Fibroblast of the aortic adventitia (primary cell): ENCODE results near the gene MDH2. TPM values are rescaled to one million over a fixed set of nuclear protein-coding genes. Genes with fewer than 3 reads are reported as not detected.
A peak's percentile ranks its signal among the peaks of the same experiment; 100 is the strongest.
"Not testable (repeated sequence)": the region's sequence is repeated elsewhere in the genome, so short reads cannot be mapped to it uniquely, and the experiment has no call there.

Source experiments
- DNase-seq: peaks from one replicate; pipeline ENCODE4 v3.0.0-alpha.2; 2010; ENCODE audit warnings: low read depth
- H3K4me3 ChIP-seq: 2 replicates; pipeline ENCODE4 v1.5.1; 2011; ENCODE audit warnings: low read depth, mild to moderate bottlenecking, control low read depth, low read length, moderate library complexity
- total RNA-seq: library from RNA; depleted of rRNA; stranded (reverse); fragments of >200 nt; gene quantifications from 2 replicates; pipeline ENCODE4 v1.2.3, GENCODE V29; 2012; ENCODE audit warnings: low replicate concordance
- TF ChIP-seq, protein P1 (sequence below): IDR thresholded peaks from 2 replicates; pipeline ENCODE4 v1.5.1; 2011; ENCODE audit warnings: mild to moderate bottlenecking, low read length, control low read depth, inconsistent platforms; ENCODE audit not compliant: insufficient read depth

MDH2 gene
- total RNA-seq, 1 donor = 43.8 TPM

DNA sequence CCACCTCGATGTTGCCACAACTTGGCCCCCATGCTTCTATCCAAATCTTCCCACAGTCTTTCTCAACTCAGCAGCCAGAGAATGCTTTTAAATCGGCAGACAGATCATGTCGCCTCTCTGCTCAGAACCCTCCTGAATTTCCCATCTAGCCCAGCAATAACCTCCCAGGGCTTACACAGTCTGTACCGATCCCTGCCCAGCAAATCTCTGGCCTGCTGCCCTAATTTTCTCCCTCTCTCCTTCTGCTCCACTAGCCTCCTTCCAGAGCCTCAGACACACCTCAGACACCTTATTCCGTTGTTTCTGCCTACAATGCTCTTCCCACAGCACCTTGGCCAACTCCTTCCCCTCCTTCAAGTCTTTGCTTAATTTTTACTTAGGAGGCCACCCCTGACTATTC is 32.3 kb downstream of the MDH2 start:
- no peak overlapping the region for H3K4me3 ChIP-seq
- TF ChIP-seq, protein P1, sequence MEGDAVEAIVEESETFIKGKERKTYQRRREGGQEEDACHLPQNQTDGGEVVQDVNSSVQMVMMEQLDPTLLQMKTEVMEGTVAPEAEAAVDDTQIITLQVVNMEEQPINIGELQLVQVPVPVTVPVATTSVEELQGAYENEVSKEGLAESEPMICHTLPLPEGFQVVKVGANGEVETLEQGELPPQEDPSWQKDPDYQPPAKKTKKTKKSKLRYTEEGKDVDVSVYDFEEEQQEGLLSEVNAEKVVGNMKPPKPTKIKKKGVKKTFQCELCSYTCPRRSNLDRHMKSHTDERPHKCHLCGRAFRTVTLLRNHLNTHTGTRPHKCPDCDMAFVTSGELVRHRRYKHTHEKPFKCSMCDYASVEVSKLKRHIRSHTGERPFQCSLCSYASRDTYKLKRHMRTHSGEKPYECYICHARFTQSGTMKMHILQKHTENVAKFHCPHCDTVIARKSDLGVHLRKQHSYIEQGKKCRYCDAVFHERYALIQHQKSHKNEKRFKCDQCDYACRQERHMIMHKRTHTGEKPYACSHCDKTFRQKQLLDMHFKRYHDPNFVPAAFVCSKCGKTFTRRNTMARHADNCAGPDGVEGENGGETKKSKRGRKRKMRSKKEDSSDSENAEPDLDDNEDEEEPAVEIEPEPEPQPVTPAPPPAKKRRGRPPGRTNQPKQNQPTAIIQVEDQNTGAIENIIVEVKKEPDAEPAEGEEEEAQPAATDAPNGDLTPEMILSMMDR = no peak
- no peak for DNase-seq

DNA sequence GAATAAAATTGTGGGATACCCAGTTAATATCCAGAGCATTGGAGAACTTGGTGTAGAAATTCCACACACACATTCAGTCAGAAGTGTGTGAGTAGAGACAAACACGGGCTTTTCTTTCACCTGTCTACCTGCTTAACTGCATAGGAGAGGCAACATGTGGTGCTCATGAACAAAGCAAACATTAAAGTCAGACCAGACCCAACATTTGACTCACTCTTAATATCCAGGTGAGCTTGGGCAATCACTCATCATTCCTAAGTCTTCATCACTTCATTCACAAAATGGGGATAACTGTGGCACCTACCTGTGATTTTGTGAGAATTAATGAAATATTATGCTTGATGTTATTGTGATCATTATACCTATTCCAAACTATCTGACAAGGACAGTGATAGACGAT is 36.2 kb downstream of the MDH2 start:
- not testable (repeated sequence) for H3K4me3 ChIP-seq, DNase-seq

DNA sequence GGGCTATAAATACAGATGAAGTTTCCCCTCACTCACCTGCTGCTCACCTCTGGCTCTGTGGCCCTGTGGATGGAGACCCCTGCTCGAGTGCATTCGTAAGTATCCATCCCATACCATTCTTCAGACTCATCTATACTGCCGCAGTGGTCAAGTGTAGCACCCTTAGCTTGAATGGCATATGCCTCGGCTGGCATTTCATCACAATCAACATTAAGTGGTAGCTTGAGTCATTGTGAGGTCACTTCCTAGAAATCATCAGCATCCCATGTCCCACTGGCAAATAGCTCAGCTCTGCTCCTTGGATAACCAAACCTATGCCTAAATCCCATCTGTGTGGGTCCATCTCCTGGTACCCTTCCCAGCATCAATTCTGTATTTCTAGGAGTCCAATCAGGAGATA is 38.2 kb downstream of the MDH2 start:
- peak; percentile 28 for DNase-seq
- TF ChIP-seq, protein P1 = no peak
- no peak overlapping the region for H3K4me3 ChIP-seq

DNA sequence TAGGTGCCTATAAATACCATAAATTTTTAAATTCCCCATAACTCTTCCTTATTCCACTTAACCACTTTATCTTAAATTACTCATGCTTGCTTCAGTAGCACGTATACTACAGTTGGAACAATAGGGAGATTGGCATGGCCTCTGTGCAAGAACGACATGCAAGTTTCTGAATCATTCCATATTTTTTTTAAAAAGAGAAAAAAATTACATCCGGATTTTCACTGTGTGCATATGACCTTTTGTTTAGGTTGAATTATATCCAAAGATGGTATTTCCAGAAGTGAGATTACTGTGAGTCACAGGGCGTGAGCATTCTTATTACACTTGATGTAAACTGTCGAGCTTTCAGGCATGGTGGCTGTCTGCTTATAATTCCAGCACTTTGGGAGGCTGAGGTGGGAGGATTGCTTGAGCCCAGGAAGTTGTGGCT is 39.5 kb downstream of the MDH2 start:
- H3K4me3 ChIP-seq = not testable (repeated sequence)

DNA sequence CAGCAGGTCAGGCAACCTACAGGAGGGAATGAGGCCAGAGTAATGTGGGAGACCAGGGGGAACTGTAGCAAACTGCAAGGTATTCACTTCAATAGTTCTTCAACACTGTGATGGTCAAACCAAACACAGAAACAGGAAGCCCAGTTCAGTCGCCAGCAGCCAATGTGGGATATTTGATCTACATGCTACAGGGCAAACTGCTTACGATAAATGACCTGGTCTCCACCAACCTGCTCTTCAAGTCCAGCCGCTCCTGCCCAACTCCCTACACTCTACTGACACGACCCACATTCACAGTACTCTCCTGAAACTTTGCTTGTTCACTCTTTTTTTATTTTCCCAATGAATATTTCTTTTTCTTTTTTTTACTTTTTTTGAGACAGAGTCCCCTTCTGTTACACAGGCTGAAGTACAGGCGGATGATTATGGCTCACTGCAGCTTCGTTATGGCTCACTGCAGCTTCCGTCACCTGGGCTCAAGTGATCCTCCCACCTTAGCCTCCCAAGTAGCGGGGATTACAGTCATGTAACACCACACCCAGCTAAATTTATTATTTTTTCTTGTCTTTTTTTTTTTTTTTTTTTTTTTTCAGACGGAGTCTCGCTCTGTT is 42.1 kb downstream of the MDH2 start:
- TF ChIP-seq, protein P1 = no peak
- no peak for DNase-seq
- no peak overlapping the region for H3K4me3 ChIP-seq

More for the DNA sequence above, 39.5 kb downstream of the MDH2 start:
- DNase-seq = peak; percentile 98

DNA sequence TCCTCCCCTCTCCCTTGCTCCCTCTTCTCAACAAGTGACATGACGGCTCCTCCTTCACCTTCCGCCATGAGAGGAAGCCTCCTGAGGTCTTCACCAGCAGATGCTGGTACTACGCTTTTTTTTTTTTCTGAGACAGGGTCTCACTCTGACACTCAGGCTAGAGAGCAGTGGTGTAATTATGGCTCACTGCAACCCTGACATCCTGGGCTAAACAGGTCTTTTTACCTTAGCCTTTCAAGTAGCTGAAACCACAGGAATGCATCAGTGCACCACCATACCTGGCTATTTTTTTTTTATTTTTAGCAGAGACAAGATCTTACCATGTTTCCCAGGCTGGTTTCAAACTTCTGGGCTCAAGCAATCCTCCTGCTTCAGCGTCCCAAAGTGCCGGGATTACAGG is 43.6 kb downstream of the MDH2 start:
- TF ChIP-seq, protein P1 = no peak
- no peak for DNase-seq
- no peak overlapping the region for H3K4me3 ChIP-seq

DNA sequence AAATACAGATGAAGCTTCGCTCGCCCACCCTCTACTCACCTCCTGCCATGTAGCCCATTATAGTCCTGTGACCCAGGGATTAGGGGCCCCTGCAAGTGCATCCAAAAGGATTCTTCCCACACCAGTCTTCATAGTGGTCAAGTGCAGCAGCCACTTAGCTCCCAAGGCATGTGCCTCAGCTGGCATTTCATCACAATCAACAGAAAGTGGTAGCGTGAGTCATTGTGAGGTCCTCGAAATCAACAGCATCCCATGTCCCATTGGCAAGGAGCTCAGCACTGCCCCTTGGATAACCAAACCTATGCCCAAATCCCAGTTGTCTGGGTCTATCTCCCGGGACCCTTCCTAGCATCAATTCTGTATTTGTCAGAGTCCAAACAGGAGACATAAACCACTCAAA is 45.6 kb downstream of the MDH2 start:
- not testable (repeated sequence) for DNase-seq, H3K4me3 ChIP-seq

DNA sequence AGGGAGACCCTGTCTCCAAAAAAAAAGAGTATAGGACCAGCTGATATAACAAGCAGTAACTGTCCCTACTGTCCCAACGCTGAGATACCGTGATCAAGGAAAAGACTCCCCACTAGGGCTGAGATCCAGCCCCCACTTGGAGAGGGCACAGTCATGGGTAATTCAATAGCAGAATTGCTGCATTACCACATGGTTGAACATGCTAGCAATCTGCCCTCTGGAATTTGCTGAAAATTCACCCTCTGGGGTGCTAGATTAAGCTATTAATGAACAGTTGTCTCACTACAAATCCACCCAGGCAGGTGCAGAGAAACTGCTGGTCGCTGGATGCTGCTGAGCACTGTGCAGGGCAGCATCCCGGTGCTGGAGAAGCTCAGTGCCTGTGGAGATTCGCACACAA is 46.4 kb downstream of the MDH2 start:
- DNase-seq, H3K4me3 ChIP-seq: not testable (repeated sequence)

DNA sequence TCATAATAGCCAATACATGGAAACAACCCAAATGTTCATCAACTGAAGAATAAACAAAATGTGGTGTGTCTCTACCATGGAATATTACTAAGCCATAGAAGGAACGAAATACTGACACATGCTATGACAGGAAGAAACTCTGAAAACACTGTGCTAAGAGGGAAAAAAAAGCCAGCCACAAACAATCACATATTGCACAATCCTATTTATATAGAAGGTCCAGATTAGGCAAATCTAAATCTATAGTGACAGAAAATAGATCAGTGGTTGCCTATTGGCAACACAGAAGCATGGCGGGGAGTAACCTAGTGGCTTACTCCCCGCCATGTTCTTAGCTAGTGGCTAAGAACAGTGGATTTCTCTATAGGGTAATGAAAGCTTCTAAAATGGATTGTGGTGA is 48.0 kb downstream of the MDH2 start:
- no peak overlapping the region for H3K4me3 ChIP-seq
- DNase-seq = no peak
- TF ChIP-seq, protein P1 = no peak
